CD14-positive monocyte (primary cell): ENCODE data around the gene KLHL12. TPM values are rescaled to one million over a fixed set of nuclear protein-coding genes. Genes with fewer than 3 reads are reported as not detected.

Experiments
- DNase-seq, 3 donors: peaks; one replicate each; pipeline ENCODE4 v3.0.0-alpha.2; 2011 to 2022
- H2AFZ ChIP-seq: 2 replicates; pipeline ENCODE4 v1.6.0; 2012; ENCODE audit warnings: mild to moderate bottlenecking, low read depth, low read length, inconsistent platforms; ENCODE audit not compliant: insufficient read depth, poor library complexity, severe bottlenecking
- H3K27ac ChIP-seq, 2 donors: 1 replicate in 1 of 2; 2 replicates in 1 of 2; pipeline ENCODE4 v1.5.1; 2012 to 2013; ENCODE audit warnings: low read length in 2 of 2, control low read depth in 1 of 2, inconsistent platforms in 1 of 2, low read depth in 1 of 2, mild to moderate bottlenecking in 1 of 2
- H3K27me3 ChIP-seq, 2 donors: one replicate each; pipeline versions ENCODE4 v1.6.0 to v1.6.1; 2011 to 2013; ENCODE audit warnings: low read length in 2 of 2; ENCODE audit not compliant: control insufficient read depth in 2 of 2, insufficient read depth in 2 of 2
- H3K36me3 ChIP-seq, 2 donors: replicated peaks in 1 of 2; 1 replicate in 1 of 2; 2 replicates in 1 of 2; pipeline versions ENCODE4 v1.5.1 to v1.6.1; 2012 to 2013; ENCODE audit warnings: low read length in 2 of 2, control low read depth in 1 of 2, inconsistent platforms in 1 of 2, mild to moderate bottlenecking in 1 of 2; ENCODE audit not compliant: insufficient read depth in 2 of 2, control insufficient read depth in 1 of 2
- H3K4me1 ChIP-seq, 2 donors: 1 replicate in 1 of 2; 2 replicates in 1 of 2; pipeline versions ENCODE4 v1.5.1 to v1.6.1; 2012 to 2013; ENCODE audit warnings: low read length in 2 of 2, control low read depth in 1 of 2, inconsistent platforms in 1 of 2, mild to moderate bottlenecking in 1 of 2, moderate library complexity in 1 of 2; ENCODE audit not compliant: insufficient read depth in 2 of 2, control insufficient read depth in 1 of 2
- H3K4me2 ChIP-seq: replicated peaks from 2 replicates; pipeline ENCODE3; 2012; ENCODE audit warnings: low read length, moderate library complexity, mild to moderate bottlenecking; ENCODE audit not compliant: poor library complexity, severe bottlenecking; ENCODE audit errors: extremely low read depth
- H3K4me3 ChIP-seq, 3 experiments: fragments of 200-600 bp in 1 of 3; sonication (generic) in 1 of 3; replicated peaks in 1 of 3; 1 replicate in 2 of 3; 2 replicates in 1 of 3; pipeline ENCODE4 v1.5.1; 2011 to 2013; ENCODE audit warnings: low read length in 3 of 3, mild to moderate bottlenecking in 3 of 3, control low read depth in 2 of 3, low read depth in 2 of 3, inconsistent platforms in 1 of 3, moderate library complexity in 1 of 3
- H3K79me2 ChIP-seq: 2 replicates; pipeline ENCODE4 v1.6.0; 2012; ENCODE audit warnings: mild to moderate bottlenecking, control low read depth, inconsistent platforms, low read length, moderate library complexity; ENCODE audit not compliant: insufficient read depth
- H3K9ac ChIP-seq: 2 replicates; pipeline ENCODE4 v1.6.0; 2017; ENCODE audit warnings: low read length, mild to moderate bottlenecking; ENCODE audit not compliant: insufficient read depth, poor library complexity, severe bottlenecking
- H3K9me3 ChIP-seq, 2 donors: replicated peaks in 1 of 2; 1 replicate in 1 of 2; 2 replicates in 1 of 2; pipeline versions ENCODE4 v1.5.1 to v1.6.1; 2012 to 2013; ENCODE audit warnings: low read length in 2 of 2, control low read depth in 1 of 2; ENCODE audit not compliant: control insufficient read depth in 1 of 2, insufficient read depth in 1 of 2
- H4K20me1 ChIP-seq: 2 replicates; pipeline ENCODE4 v1.6.0; 2012; ENCODE audit warnings: mild to moderate bottlenecking, low read length, control low read depth, moderate library complexity; ENCODE audit not compliant: insufficient read depth
- H3K27ac Mint-ChIP-seq, 7 donors: one replicate each; pipeline ENCODE4 v1.8.0; 2020; ENCODE audit warnings: mild to moderate bottlenecking in 7 of 7, mixed read lengths in 7 of 7, moderate library complexity in 6 of 7, inconsistent platforms in 2 of 7
- H3K27me3 Mint-ChIP-seq, 3 donors: one replicate each; pipeline ENCODE4 v1.8.0; 2021 to 2022; ENCODE audit warnings: low read depth in 3 of 3, mild to moderate bottlenecking in 3 of 3, mixed read lengths in 3 of 3, moderate library complexity in 3 of 3, inconsistent platforms in 1 of 3
- H3K36me3 Mint-ChIP-seq, 2 donors: one replicate each; pipeline ENCODE4 v1.8.0; 2020; ENCODE audit warnings: mixed read lengths in 2 of 2, inconsistent platforms in 1 of 2, mild to moderate bottlenecking in 1 of 2
- H3K4me1 Mint-ChIP-seq: one replicate; pipeline ENCODE4 v1.8.0; 2020; ENCODE audit warnings: mild to moderate bottlenecking, mixed read lengths
- H3K4me3 Mint-ChIP-seq, 2 donors: one replicate each; pipeline ENCODE4 v1.8.0; 2020; ENCODE audit warnings: mild to moderate bottlenecking in 2 of 2, mixed read lengths in 2 of 2, moderate library complexity in 1 of 2
- H3K9me3 Mint-ChIP-seq, 7 donors: one replicate each; pipeline ENCODE4 v1.8.0; 2020 to 2022; ENCODE audit warnings: mixed read lengths in 7 of 7, mild to moderate bottlenecking in 6 of 7, moderate library complexity in 6 of 7, inconsistent platforms in 2 of 7
- WGBS: methylation state at CpG from one replicate; pipeline ENCODE4 v1.1.5; 2013; ENCODE audit warnings: missing lambda C conversion rate; ENCODE audit not compliant: insufficient coverage; 5-methylcytosine and 5-hydroxymethylcytosine counted together
- intact Hi-C, 2 donors: fragments of 100-400 bp; cut with micrococcal nuclease; formaldehyde crosslinking; loops; one replicate each; pipeline versions ENCODE4 v1.15.0 to v1.15.1; 2023
- polyA plus RNA-seq, 3 donors: library from polyadenylated mRNA; depleted of rRNA in 1 of 3; unstranded in 2 of 3; stranded (reverse) in 1 of 3; fragments of 300-500 nt in 2 of 3; fragments of >200 nt in 1 of 3; fragmentation: Illumina TruSeq in 2 of 3; gene quantifications; 1 replicate in 2 of 3; 2 replicates in 1 of 3; pipeline ENCODE4 v1.2.3, GENCODE V29; 2012 to 2021
- TF ChIP-seq, protein P1 (sequence below): fragments of 200-600 bp; IDR thresholded peaks from one replicate; pipeline ENCODE4 v1.8.0; 2022; ENCODE audit warnings: antibody characterized with exemption, mild to moderate bottlenecking

KLHL12 gene
- polyA plus RNA-seq, 3 donors, result 20.7 to 36.7 (median 21.9) TPM

DNA sequence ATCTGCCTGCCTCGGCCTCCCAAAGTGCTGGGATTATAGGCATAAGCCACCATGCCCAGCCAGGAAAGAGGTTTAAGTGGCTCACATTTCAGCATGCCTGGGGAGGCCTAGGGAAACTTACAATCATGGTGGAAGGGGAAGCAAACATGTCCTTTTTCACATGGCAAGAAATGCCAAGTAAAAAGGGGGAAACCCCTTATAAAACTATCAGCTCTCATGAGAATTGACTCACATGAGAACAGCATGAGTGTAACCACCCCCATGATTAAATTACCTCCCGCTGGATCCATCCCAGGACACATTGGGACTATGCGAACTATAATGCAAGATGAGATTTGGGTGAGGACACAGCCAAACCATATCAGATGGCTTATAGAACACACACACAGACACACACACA is 8.8 kb upstream of the KLHL12 start:
- H3K4me3 Mint-ChIP-seq, result no peak overlapping the region
- DNase-seq, result no peak
- intact Hi-C loops, result no loop called here
- WGBS, result 100% methylated on average over 1 of the region's 3 CpGs
- H3K27ac Mint-ChIP-seq, result no peak overlapping the region
- no peaks in the 10 kb centered on the region for H3K4me1 ChIP-seq
- H3K79me2 ChIP-seq, result no peaks in the 10 kb centered on the region
- H2AFZ ChIP-seq, result no peak overlapping the region
- no peaks in the 10 kb centered on the region for H3K4me1 Mint-ChIP-seq
- H3K27me3 Mint-ChIP-seq, result peaks cover 5 to 10% (median 7%) of the 10 kb centered on the region in 3 donors
- TF ChIP-seq, protein P1, sequence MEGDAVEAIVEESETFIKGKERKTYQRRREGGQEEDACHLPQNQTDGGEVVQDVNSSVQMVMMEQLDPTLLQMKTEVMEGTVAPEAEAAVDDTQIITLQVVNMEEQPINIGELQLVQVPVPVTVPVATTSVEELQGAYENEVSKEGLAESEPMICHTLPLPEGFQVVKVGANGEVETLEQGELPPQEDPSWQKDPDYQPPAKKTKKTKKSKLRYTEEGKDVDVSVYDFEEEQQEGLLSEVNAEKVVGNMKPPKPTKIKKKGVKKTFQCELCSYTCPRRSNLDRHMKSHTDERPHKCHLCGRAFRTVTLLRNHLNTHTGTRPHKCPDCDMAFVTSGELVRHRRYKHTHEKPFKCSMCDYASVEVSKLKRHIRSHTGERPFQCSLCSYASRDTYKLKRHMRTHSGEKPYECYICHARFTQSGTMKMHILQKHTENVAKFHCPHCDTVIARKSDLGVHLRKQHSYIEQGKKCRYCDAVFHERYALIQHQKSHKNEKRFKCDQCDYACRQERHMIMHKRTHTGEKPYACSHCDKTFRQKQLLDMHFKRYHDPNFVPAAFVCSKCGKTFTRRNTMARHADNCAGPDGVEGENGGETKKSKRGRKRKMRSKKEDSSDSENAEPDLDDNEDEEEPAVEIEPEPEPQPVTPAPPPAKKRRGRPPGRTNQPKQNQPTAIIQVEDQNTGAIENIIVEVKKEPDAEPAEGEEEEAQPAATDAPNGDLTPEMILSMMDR, result no peak
- H3K9me3 ChIP-seq, result no peaks in the 10 kb centered on the region
- H4K20me1 ChIP-seq, result no peaks in the 10 kb centered on the region
- peaks cover 0 to 6% (median 2%) of the 10 kb centered on the region in 7 donors for H3K9me3 Mint-ChIP-seq
- no peaks in the 10 kb centered on the region for H3K27me3 ChIP-seq
- H3K9ac ChIP-seq, result no peak overlapping the region
- H3K27ac ChIP-seq, result no peak overlapping the region
- peaks cover 6 to 19% of the 10 kb centered on the region in 2 donors for H3K36me3 ChIP-seq
- H3K4me2 ChIP-seq, result no peak overlapping the region
- no peak overlapping the region for H3K4me3 ChIP-seq
- H3K36me3 Mint-ChIP-seq, result peaks cover 13 to 16% of the 10 kb centered on the region in 2 donors

DNA sequence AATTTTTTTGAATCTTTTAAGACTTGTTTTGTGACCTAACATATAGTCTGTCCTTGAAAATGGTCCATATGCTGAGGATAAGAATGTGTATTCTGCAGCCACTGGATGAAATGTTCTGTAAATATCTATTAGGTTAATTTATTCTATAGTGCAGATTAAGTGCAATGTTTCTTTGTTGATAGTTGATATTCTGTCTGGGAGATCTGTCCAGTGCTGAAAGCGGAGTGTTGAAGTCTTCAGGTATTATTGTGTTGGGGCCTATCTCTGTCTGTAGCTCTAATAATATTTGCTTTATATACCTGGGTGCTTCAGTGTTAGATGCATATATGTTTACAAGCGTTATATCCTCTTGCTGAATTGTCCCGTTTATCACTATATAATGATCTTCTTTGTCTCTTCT is 7.7 kb upstream of the KLHL12 start:
- peaks cover 0 to 8% of the 10 kb centered on the region in 2 donors for H3K36me3 ChIP-seq
- H3K9me3 ChIP-seq, result no peaks in the 10 kb centered on the region
- intact Hi-C loops, result no loop called here
- peaks cover 0 to 6% (median 2%) of the 10 kb centered on the region in 7 donors for H3K9me3 Mint-ChIP-seq
- no peak overlapping the region for H3K9ac ChIP-seq
- no peak overlapping the region for H3K4me3 Mint-ChIP-seq
- 100% methylated on average over 1 of the region's 3 CpGs for WGBS
- TF ChIP-seq, protein P1, result no peak
- H3K4me1 ChIP-seq, result no peaks in the 10 kb centered on the region
- no peak overlapping the region for H3K27ac Mint-ChIP-seq
- H4K20me1 ChIP-seq, result no peaks in the 10 kb centered on the region
- peaks cover 2% of the 10 kb centered on the region for H3K4me1 Mint-ChIP-seq
- no peak overlapping the region for H3K4me3 ChIP-seq
- H3K27me3 Mint-ChIP-seq, result peaks cover 5 to 13% (median 7%) of the 10 kb centered on the region in 3 donors
- H2AFZ ChIP-seq, result no peak overlapping the region
- no peak overlapping the region for H3K4me2 ChIP-seq
- no peaks in the 10 kb centered on the region for H3K79me2 ChIP-seq
- H3K27me3 ChIP-seq, result no peaks in the 10 kb centered on the region
- no peak overlapping the region for H3K27ac ChIP-seq
- peaks cover 4 to 5% of the 10 kb centered on the region in 2 donors for H3K36me3 Mint-ChIP-seq
- no peak for DNase-seq
